Brain microvascular endothelial cell (primary cell): ENCODE data around the gene RPRD1A.

Source experiments
- DNase-seq: peaks from one replicate; pipeline ENCODE4 v3.0.0-alpha.2; 2020
- H3K27ac ChIP-seq: fragments of 250-450 bp; sonication (Bioruptor Pico); 2 replicates; pipeline ENCODE4 v1.5.1; 2020; ENCODE audit warnings: mild to moderate bottlenecking, moderate library complexity
- H3K27me3 ChIP-seq: fragments of 250-450 bp; sonication (Bioruptor Pico); replicated peaks from 2 replicates; pipeline ENCODE4 v1.5.1; 2020; ENCODE audit warnings: mild to moderate bottlenecking
- H3K36me3 ChIP-seq: fragments of 250-450 bp; sonication (Bioruptor Pico); replicated peaks from 2 replicates; pipeline ENCODE4 v1.5.1; 2020; ENCODE audit warnings: mild to moderate bottlenecking
- H3K4me3 ChIP-seq: 2 replicates; pipeline ENCODE4 v1.5.1; 2011; ENCODE audit warnings: low read depth, mild to moderate bottlenecking, control low read depth, low read length, moderate library complexity
- CTCF ChIP-seq: IDR thresholded peaks from 2 replicates; pipeline ENCODE4 v1.5.1; 2011; ENCODE audit warnings: low read depth, mild to moderate bottlenecking, moderate library complexity, low read length, control low read depth, inconsistent platforms; ENCODE audit errors: missing control alignments
- in situ Hi-C: cut with HindIII; loops from 2 replicates; pipeline ENCODE4 v1.10.0; 2017; ENCODE audit warnings: low sequenced_read_pairs, low pct_ligation_motif_present

RPRD1A gene

DNA sequence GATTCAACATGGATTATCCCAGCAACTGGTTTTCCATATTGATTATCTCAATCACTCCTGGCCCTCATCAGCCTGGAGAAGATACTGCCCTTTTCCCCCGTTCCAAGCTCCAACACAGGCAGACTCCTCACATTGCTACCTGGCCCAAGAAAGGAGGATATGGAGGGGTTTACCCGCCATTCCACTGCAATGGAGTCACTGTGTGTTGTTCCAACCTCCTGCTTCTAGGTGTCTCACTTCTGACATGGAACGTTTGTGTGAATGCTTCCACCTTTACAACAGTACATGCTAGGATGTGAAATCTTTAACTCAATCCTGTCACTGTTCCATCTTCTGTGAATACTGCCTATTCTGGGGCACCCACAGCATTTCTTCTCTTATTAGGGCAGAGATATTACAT lies 58.1 kb downstream of the RPRD1A start:
- in situ Hi-C loops, result no loop called here
- TF ChIP-seq CTCF, result no peak
- Histone ChIP-seq H3K36me3 (no peaks in the 10 kb centered on the region), H3K4me3 (no peak overlapping the region), H3K27me3 (no peaks in the 10 kb centered on the region), H3K27ac (no peak overlapping the region)
- DNase-seq, result no peak

- TF ChIP-seq CTCF, result no peak
- Histone ChIP-seq H3K4me3 (no peak overlapping the region), H3K27ac (no peak overlapping the region), H3K27me3 (no peaks in the 10 kb centered on the region), H3K36me3 (no peaks in the 10 kb centered on the region)
- no peak for DNase-seq
- in situ Hi-C loops, result no loop called here
Observed at GRCh38 chr18:36006997-36007396, 60.4 kb downstream of the RPRD1A start.

- Histone ChIP-seq H3K36me3 (no peaks in the 10 kb centered on the region), H3K27me3 (no peaks in the 10 kb centered on the region), H3K27ac (no peak overlapping the region), H3K4me3 (no peak overlapping the region)
- DNase-seq, result no peak
- in situ Hi-C loops, result no loop called here
- TF ChIP-seq CTCF, result no peak
Observed at GRCh38 chr18:35999925-36000324, 67.4 kb downstream of the RPRD1A start.

GRCh38 chr18:35998967-35999366 lies 68.4 kb downstream of the RPRD1A start:
- Histone ChIP-seq H3K36me3 (no peaks in the 10 kb centered on the region), H3K27me3 (no peaks in the 10 kb centered on the region), H3K27ac (no peak overlapping the region), H3K4me3 (no peak overlapping the region)
- in situ Hi-C loops, result no loop called here
- no peak for DNase-seq
- peak; percentile 57 for TF ChIP-seq CTCF

DNA sequence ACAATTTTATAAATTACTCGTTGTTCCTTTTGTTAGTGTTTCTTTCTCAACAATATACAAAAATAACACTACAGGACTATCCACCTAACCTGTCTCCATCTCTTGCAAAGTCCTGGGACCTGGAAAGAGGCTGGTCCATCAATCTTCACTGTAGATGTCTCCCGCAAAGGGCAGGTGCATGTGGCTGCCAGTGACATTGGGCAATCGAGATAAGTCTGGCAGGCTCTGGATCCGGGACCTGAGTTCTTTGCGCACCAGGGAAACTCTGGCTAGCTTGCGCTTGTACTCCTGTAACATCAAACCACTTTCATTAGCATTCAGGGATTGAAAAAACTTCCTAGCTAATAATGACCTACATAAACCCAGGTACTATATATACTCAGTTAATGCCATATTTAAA lies 74.3 kb downstream of the RPRD1A start:
- Histone ChIP-seq H3K36me3 (peaks cover 2% of the 10 kb centered on the region), H3K4me3 (no peak overlapping the region), H3K27ac (no peak overlapping the region), H3K27me3 (no peaks in the 10 kb centered on the region)
- in situ Hi-C loops, result no loop called here
- no peak for TF ChIP-seq CTCF
- DNase-seq, result no peak

DNA sequence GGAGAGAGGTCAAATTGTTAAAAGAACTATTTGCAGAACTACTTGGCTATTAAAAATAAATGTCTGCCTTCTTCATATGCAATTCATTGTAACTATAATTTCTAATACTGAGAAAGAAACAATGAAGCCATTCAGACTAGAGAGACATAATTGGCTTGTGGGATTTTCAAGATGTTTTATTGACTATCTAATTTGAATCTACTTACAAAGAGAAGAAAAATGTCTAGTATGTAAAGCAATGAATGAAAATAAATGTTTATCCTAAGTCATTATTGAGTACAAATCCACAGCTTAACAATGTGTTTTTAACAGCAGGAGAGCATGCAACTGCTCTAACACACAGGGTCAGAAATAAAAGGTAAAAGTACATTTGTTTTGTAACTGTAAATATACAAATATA lies 75.7 kb downstream of the RPRD1A start:
- in situ Hi-C loops, result no loop called here
- DNase-seq, result no peak

More for the DNA sequence above, 75.7 kb downstream of the RPRD1A start:
- TF ChIP-seq CTCF, result no peak
- Histone ChIP-seq H3K27ac (no peak overlapping the region), H3K36me3 (peaks cover 2% of the 10 kb centered on the region), H3K27me3 (no peaks in the 10 kb centered on the region), H3K4me3 (no peak overlapping the region)
